ENCODE results near the gene OTUB2. TPM values are rescaled to one million over a fixed set of nuclear protein-coding genes. Genes with fewer than 3 reads are reported as not detected.

OTUB2 gene
- total RNA-seq, 1 experiment from 2014 or later: 1.1 TPM

GRCh38 chr14:94014382-94014781 is 11.8 kb upstream of the OTUB2 start:
- no peak overlapping the region for H3K27ac ChIP-seq (ENCODE audit: low read depth, low read length, poor library complexity, severe bottlenecking)
- H3K9me3 ChIP-seq (ENCODE audit: low read depth, low read length, poor library complexity, severe bottlenecking): no peaks in the 10 kb centered on the region
- no peaks in the 10 kb centered on the region for H3K4me1 ChIP-seq (ENCODE audit: insufficient read depth, low read length, poor library complexity, severe bottlenecking)
- H3K27me3 ChIP-seq (replicated peaks; ENCODE audit: insufficient read depth, low read depth, low read length, poor library complexity): no peaks in the 10 kb centered on the region
- no peak for DNase-seq (ENCODE audit: low spot score)
- CTCF ChIA-PET: no interaction called here
- H3K4me3 ChIP-seq (ENCODE audit: low read depth, low read length, poor library complexity, severe bottlenecking): no peak overlapping the region
- TF ChIP-seq EZH2 (IDR thresholded peaks at IDR 0.05; ENCODE audit: borderline replicate concordance, low read depth, low read length, poor library complexity, severe bottlenecking): no peak
- TF ChIP-seq CTCF (conservative IDR thresholded peaks at IDR 0.05; ENCODE audit: low read depth, low read length): no peak
- no peaks in the 10 kb centered on the region for H3K36me3 ChIP-seq (ENCODE audit: insufficient read depth, low read length, poor library complexity, severe bottlenecking)
- intact Hi-C loops (cut with micrococcal nuclease; ENCODE audit: unreplicated experiment): no loop called here
- no TSS peak for BruUV-seq (replicated peaks)
- POLR2A ChIA-PET (ENCODE audit: low non-redundant PET): no interaction called here

GRCh38 chr14:94015223-94015622 is 10.9 kb upstream of the OTUB2 start:
- no peaks in the 10 kb centered on the region for H3K36me3 ChIP-seq (ENCODE audit: insufficient read depth, low read length, poor library complexity, severe bottlenecking)
- CTCF ChIA-PET: no interaction called here
- H3K4me1 ChIP-seq (ENCODE audit: insufficient read depth, low read length, poor library complexity, severe bottlenecking): no peaks in the 10 kb centered on the region
- no TSS peak for BruUV-seq (replicated peaks)
- no peak for DNase-seq (ENCODE audit: low spot score)
- H3K27me3 ChIP-seq (replicated peaks; ENCODE audit: insufficient read depth, low read depth, low read length, poor library complexity): no peaks in the 10 kb centered on the region
- TF ChIP-seq CTCF (conservative IDR thresholded peaks at IDR 0.05; ENCODE audit: low read depth, low read length) (no peak), EZH2 (IDR thresholded peaks at IDR 0.05; ENCODE audit: borderline replicate concordance, low read depth, low read length, poor library complexity, severe bottlenecking) (no peak)
- no peaks in the 10 kb centered on the region for H3K9me3 ChIP-seq (ENCODE audit: low read depth, low read length, poor library complexity, severe bottlenecking)
- intact Hi-C loops (cut with micrococcal nuclease; ENCODE audit: unreplicated experiment): no loop called here
- H3K27ac ChIP-seq (ENCODE audit: low read depth, low read length, poor library complexity, severe bottlenecking): no peak overlapping the region
- H3K4me3 ChIP-seq (ENCODE audit: low read depth, low read length, poor library complexity, severe bottlenecking): no peak overlapping the region
- POLR2A ChIA-PET (ENCODE audit: low non-redundant PET): no interaction called here

GRCh38 chr14:94016446-94016976 is 9.6 kb upstream of the OTUB2 start:
- H3K4me3 ChIP-seq (ENCODE audit: low read depth, low read length, poor library complexity, severe bottlenecking): no peak overlapping the region
- CTCF ChIA-PET: no interaction called here
- intact Hi-C loops (cut with micrococcal nuclease; ENCODE audit: unreplicated experiment): no loop called here

More at GRCh38 chr14:94016446-94016976, 9.6 kb upstream of the OTUB2 start:
- H3K4me1 ChIP-seq (ENCODE audit: insufficient read depth, low read length, poor library complexity, severe bottlenecking): no peaks in the 10 kb centered on the region
- H3K27me3 ChIP-seq (replicated peaks; ENCODE audit: insufficient read depth, low read depth, low read length, poor library complexity): no peaks in the 10 kb centered on the region
- H3K36me3 ChIP-seq (ENCODE audit: insufficient read depth, low read length, poor library complexity, severe bottlenecking): no peaks in the 10 kb centered on the region
- no peak overlapping the region for H3K27ac ChIP-seq (ENCODE audit: low read depth, low read length, poor library complexity, severe bottlenecking)
- POLR2A ChIA-PET (ENCODE audit: low non-redundant PET): no interaction called here
- BruUV-seq (replicated peaks): no TSS peak
- DNase-seq (ENCODE audit: low spot score): no peak
- TF ChIP-seq EZH2 (IDR thresholded peaks at IDR 0.05; ENCODE audit: borderline replicate concordance, low read depth, low read length, poor library complexity, severe bottlenecking): no peak
- no peak for TF ChIP-seq CTCF (conservative IDR thresholded peaks at IDR 0.05; ENCODE audit: low read depth, low read length)
- no peaks in the 10 kb centered on the region for H3K9me3 ChIP-seq (ENCODE audit: low read depth, low read length, poor library complexity, severe bottlenecking)

Data from A673 (cell line).